ENCODE results near the gene CLNK.

CLNK gene

GRCh38 chr4:10684631-10685030, at the start of gene CLNK:
CLNK (minus strand) TSS chr4:10684768; CDS start chr4:10667869, 16,899 bp downstream.
- Histone ChIP-seq H3K36me3 (ENCODE audit: control insufficient read depth in 2 of 2, insufficient read depth in 2 of 2, low read length in 2 of 2) (no peaks in the 10 kb centered on the region), H3K4me3 (ENCODE audit: low read length in 2 of 2) (no peak within 1 kb of the TSS), H3K27me3 (ENCODE audit: control insufficient read depth in 1 of 2, insufficient read depth in 2 of 2, low read length in 2 of 2) (no peaks in the 10 kb centered on the region), H3K9me3 (ENCODE audit: control insufficient read depth in 2 of 2, low read length in 2 of 2) (no peaks in the 10 kb centered on the region), H3K9ac (ENCODE audit: low read length in 2 of 2) (no peak within 1 kb of the TSS), H3K27ac (ENCODE audit: low read length) (no peak within 1 kb of the TSS), H3K4me1 (ENCODE audit: control insufficient read depth, insufficient read depth, low read length) (no peaks in the 10 kb centered on the region)

GRCh38 chr4:10733481-10734062, 49.0 kb upstream of the CLNK start:
- H3K27ac ChIP-seq (ENCODE audit: low read length) = no peak overlapping the region
- no peak overlapping the region for H3K9ac ChIP-seq (ENCODE audit: low read length in 2 of 2)
- H3K27me3 ChIP-seq (ENCODE audit: control insufficient read depth in 1 of 2, insufficient read depth in 2 of 2, low read length in 2 of 2) = peaks cover 0 to 2% of the 10 kb centered on the region in 2 donors
- no peaks in the 10 kb centered on the region for H3K36me3 ChIP-seq (ENCODE audit: control insufficient read depth in 2 of 2, insufficient read depth in 2 of 2, low read length in 2 of 2)
- H3K4me3 ChIP-seq (ENCODE audit: low read length in 2 of 2) = no peak overlapping the region
- no peaks in the 10 kb centered on the region for H3K9me3 ChIP-seq (ENCODE audit: control insufficient read depth in 2 of 2, low read length in 2 of 2)
- no peaks in the 10 kb centered on the region for H3K4me1 ChIP-seq (ENCODE audit: control insufficient read depth, insufficient read depth, low read length)

- Histone ChIP-seq H3K36me3 (ENCODE audit: control insufficient read depth in 2 of 2, insufficient read depth in 2 of 2, low read length in 2 of 2) (no peaks in the 10 kb centered on the region), H3K9ac (ENCODE audit: low read length in 2 of 2) (no peak overlapping the region), H3K27me3 (ENCODE audit: control insufficient read depth in 1 of 2, insufficient read depth in 2 of 2, low read length in 2 of 2) (peaks cover 0 to 2% of the 10 kb centered on the region in 2 donors)
Measured at GRCh38 chr4:10732914-10733415, 48.4 kb upstream of the CLNK start.

GRCh38 chr4:10732235-10732913, 47.8 kb upstream of the CLNK start:
- H3K27ac ChIP-seq (ENCODE audit: low read length) = no peak overlapping the region
- H3K4me3 ChIP-seq (ENCODE audit: low read length in 2 of 2) = no peak overlapping the region
- no peaks in the 10 kb centered on the region for H3K36me3 ChIP-seq (ENCODE audit: control insufficient read depth in 2 of 2, insufficient read depth in 2 of 2, low read length in 2 of 2)
- no peak overlapping the region for H3K9ac ChIP-seq (ENCODE audit: low read length in 2 of 2)
- H3K4me1 ChIP-seq (ENCODE audit: control insufficient read depth, insufficient read depth, low read length) = no peaks in the 10 kb centered on the region
- peaks cover 0 to 2% of the 10 kb centered on the region in 2 donors for H3K27me3 ChIP-seq (ENCODE audit: control insufficient read depth in 1 of 2, insufficient read depth in 2 of 2, low read length in 2 of 2)
- H3K9me3 ChIP-seq (ENCODE audit: control insufficient read depth in 2 of 2, low read length in 2 of 2) = no peaks in the 10 kb centered on the region

More at GRCh38 chr4:10732914-10733415, 48.4 kb upstream of the CLNK start:
- H3K9me3 ChIP-seq (ENCODE audit: control insufficient read depth in 2 of 2, low read length in 2 of 2) = no peaks in the 10 kb centered on the region
- no peaks in the 10 kb centered on the region for H3K4me1 ChIP-seq (ENCODE audit: control insufficient read depth, insufficient read depth, low read length)
- H3K27ac ChIP-seq (ENCODE audit: low read length) = no peak overlapping the region
- H3K4me3 ChIP-seq (ENCODE audit: low read length in 2 of 2) = no peak overlapping the region

- no peaks in the 10 kb centered on the region for H3K9me3 ChIP-seq (ENCODE audit: control insufficient read depth in 2 of 2, low read length in 2 of 2)
- H3K27ac ChIP-seq (ENCODE audit: low read length) = no peak overlapping the region
- H3K4me3 ChIP-seq (ENCODE audit: low read length in 2 of 2) = no peak overlapping the region
- H3K36me3 ChIP-seq (ENCODE audit: control insufficient read depth in 2 of 2, insufficient read depth in 2 of 2, low read length in 2 of 2) = no peaks in the 10 kb centered on the region
- H3K27me3 ChIP-seq (ENCODE audit: control insufficient read depth in 1 of 2, insufficient read depth in 2 of 2, low read length in 2 of 2) = no peaks in the 10 kb centered on the region
- H3K9ac ChIP-seq (ENCODE audit: low read length in 2 of 2) = no peak overlapping the region
- no peaks in the 10 kb centered on the region for H3K4me1 ChIP-seq (ENCODE audit: control insufficient read depth, insufficient read depth, low read length)
Measured at GRCh38 chr4:10731690-10732089, 47.1 kb upstream of the CLNK start.

GRCh38 chr4:10731162-10731561, 46.6 kb upstream of the CLNK start:
- Histone ChIP-seq H3K36me3 (ENCODE audit: control insufficient read depth in 2 of 2, insufficient read depth in 2 of 2, low read length in 2 of 2) (no peaks in the 10 kb centered on the region), H3K4me1 (ENCODE audit: control insufficient read depth, insufficient read depth, low read length) (no peaks in the 10 kb centered on the region), H3K9me3 (ENCODE audit: control insufficient read depth in 2 of 2, low read length in 2 of 2) (no peaks in the 10 kb centered on the region), H3K4me3 (ENCODE audit: low read length in 2 of 2) (no peak overlapping the region), H3K27me3 (ENCODE audit: control insufficient read depth in 1 of 2, insufficient read depth in 2 of 2, low read length in 2 of 2) (no peaks in the 10 kb centered on the region), H3K27ac (ENCODE audit: low read length) (no peak overlapping the region), H3K9ac (ENCODE audit: low read length in 2 of 2) (no peak overlapping the region)

- H3K27ac ChIP-seq (ENCODE audit: low read length) = no peak overlapping the region
- no peaks in the 10 kb centered on the region for H3K9me3 ChIP-seq (ENCODE audit: control insufficient read depth in 2 of 2, low read length in 2 of 2)
- H3K27me3 ChIP-seq (ENCODE audit: control insufficient read depth in 1 of 2, insufficient read depth in 2 of 2, low read length in 2 of 2) = no peaks in the 10 kb centered on the region
- H3K9ac ChIP-seq (ENCODE audit: low read length in 2 of 2) = no peak overlapping the region
- no peaks in the 10 kb centered on the region for H3K4me1 ChIP-seq (ENCODE audit: control insufficient read depth, insufficient read depth, low read length)
- H3K36me3 ChIP-seq (ENCODE audit: control insufficient read depth in 2 of 2, insufficient read depth in 2 of 2, low read length in 2 of 2) = no peaks in the 10 kb centered on the region
- no peak overlapping the region for H3K4me3 ChIP-seq (ENCODE audit: low read length in 2 of 2)
Measured at GRCh38 chr4:10730590-10730989, 46.0 kb upstream of the CLNK start.

GRCh38 chr4:10730019-10730418, 45.5 kb upstream of the CLNK start:
- Histone ChIP-seq H3K9ac (ENCODE audit: low read length in 2 of 2) (no peak overlapping the region), H3K9me3 (ENCODE audit: control insufficient read depth in 2 of 2, low read length in 2 of 2) (no peaks in the 10 kb centered on the region), H3K27ac (ENCODE audit: low read length) (no peak overlapping the region), H3K4me3 (ENCODE audit: low read length in 2 of 2) (no peak overlapping the region), H3K27me3 (ENCODE audit: control insufficient read depth in 1 of 2, insufficient read depth in 2 of 2, low read length in 2 of 2) (no peaks in the 10 kb centered on the region), H3K36me3 (ENCODE audit: control insufficient read depth in 2 of 2, insufficient read depth in 2 of 2, low read length in 2 of 2) (no peaks in the 10 kb centered on the region), H3K4me1 (ENCODE audit: control insufficient read depth, insufficient read depth, low read length) (no peaks in the 10 kb centered on the region)

- Histone ChIP-seq H3K4me1 (ENCODE audit: control insufficient read depth, insufficient read depth, low read length) (no peaks in the 10 kb centered on the region), H3K4me3 (ENCODE audit: low read length in 2 of 2) (no peak overlapping the region), H3K27ac (ENCODE audit: low read length) (no peak overlapping the region), H3K9me3 (ENCODE audit: control insufficient read depth in 2 of 2, low read length in 2 of 2) (no peaks in the 10 kb centered on the region), H3K36me3 (ENCODE audit: control insufficient read depth in 2 of 2, insufficient read depth in 2 of 2, low read length in 2 of 2) (no peaks in the 10 kb centered on the region), H3K27me3 (ENCODE audit: control insufficient read depth in 1 of 2, insufficient read depth in 2 of 2, low read length in 2 of 2) (no peaks in the 10 kb centered on the region), H3K9ac (ENCODE audit: low read length in 2 of 2) (no peak overlapping the region)
Measured at GRCh38 chr4:10729366-10729765, 44.8 kb upstream of the CLNK start.

GRCh38 chr4:10728016-10728415, 43.4 kb upstream of the CLNK start:
- Histone ChIP-seq H3K27me3 (ENCODE audit: control insufficient read depth in 1 of 2, insufficient read depth in 2 of 2, low read length in 2 of 2) (no peaks in the 10 kb centered on the region), H3K4me3 (ENCODE audit: low read length in 2 of 2) (no peak overlapping the region), H3K9me3 (ENCODE audit: control insufficient read depth in 2 of 2, low read length in 2 of 2) (no peaks in the 10 kb centered on the region), H3K27ac (ENCODE audit: low read length) (no peak overlapping the region), H3K4me1 (ENCODE audit: control insufficient read depth, insufficient read depth, low read length) (no peaks in the 10 kb centered on the region), H3K36me3 (ENCODE audit: control insufficient read depth in 2 of 2, insufficient read depth in 2 of 2, low read length in 2 of 2) (no peaks in the 10 kb centered on the region), H3K9ac (ENCODE audit: low read length in 2 of 2) (no peak overlapping the region)
